Measurements from ENCODE around the gene ZNF385B.

ZNF385B gene

GRCh38 chr2:179602452-179602851 is 259.0 kb downstream of the ZNF385B start:
- Histone ChIP-seq H3K79me2 (ENCODE audit: low read length) (no peaks in the 10 kb centered on the region), H4K20me1 (ENCODE audit: insufficient read depth, low read length) (no peaks in the 10 kb centered on the region), H3K9me3 (ENCODE audit: insufficient read depth, low read length) (no peaks in the 10 kb centered on the region), H3K27me3 (ENCODE audit: low read depth, low read length) (no peaks in the 10 kb centered on the region), H3K4me2 (ENCODE audit: low read length) (no peak overlapping the region), H3K36me3 (replicated peaks; ENCODE audit: low read depth, low read length) (no peaks in the 10 kb centered on the region), H3K4me3 (ENCODE audit: low read length) (no peak overlapping the region), H2AFZ (ENCODE audit: low read depth, low read length) (no peak overlapping the region), H3K9ac (ENCODE audit: low read length) (no peak overlapping the region), H3K4me1 (ENCODE audit: low read length) (no peaks in the 10 kb centered on the region), H3K27ac (ENCODE audit: low read length) (no peak overlapping the region)
- no peak for TF ChIP-seq EZH2phosphoT487 (IDR thresholded peaks at IDR 0.05; ENCODE audit: low read depth)
- TF ChIP-seq CTCF (IDR thresholded peaks at IDR 0.05; ENCODE audit: low read depth, low read length) = no peak

DNA sequence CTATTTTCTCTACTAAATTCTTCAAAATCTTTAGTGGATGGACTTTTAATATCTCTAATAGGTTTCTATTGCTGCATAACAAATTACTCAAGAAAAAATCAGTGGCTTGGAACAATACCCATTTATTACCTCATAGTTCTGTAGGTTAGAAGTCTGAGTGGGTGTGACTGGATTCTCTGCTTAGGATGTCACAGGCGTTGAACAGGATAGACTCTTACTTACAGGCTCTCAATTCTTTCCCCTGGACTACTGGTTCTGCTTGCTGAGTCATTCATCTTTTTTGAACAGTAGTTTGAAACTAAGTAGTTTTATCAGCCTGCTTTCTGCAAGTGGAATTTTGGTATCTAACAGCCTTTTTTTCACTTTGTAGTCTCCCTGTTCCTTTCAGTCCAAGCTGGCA is 265.4 kb downstream of the ZNF385B start:
- Histone ChIP-seq H3K36me3 (replicated peaks; ENCODE audit: low read depth, low read length) (no peaks in the 10 kb centered on the region), H3K27me3 (ENCODE audit: low read depth, low read length) (no peaks in the 10 kb centered on the region), H3K4me3 (ENCODE audit: low read length) (no peak overlapping the region), H3K9me3 (ENCODE audit: insufficient read depth, low read length) (no peaks in the 10 kb centered on the region), H3K79me2 (ENCODE audit: low read length) (no peaks in the 10 kb centered on the region), H3K9ac (ENCODE audit: low read length) (no peak overlapping the region), H3K27ac (ENCODE audit: low read length) (no peak overlapping the region), H4K20me1 (ENCODE audit: insufficient read depth, low read length) (no peaks in the 10 kb centered on the region), H3K4me2 (ENCODE audit: low read length) (no peak overlapping the region), H2AFZ (ENCODE audit: low read depth, low read length) (no peak overlapping the region; the same call in 1 of the 2 replicates), H3K4me1 (ENCODE audit: low read length) (no peaks in the 10 kb centered on the region)
- TF ChIP-seq EZH2phosphoT487 (IDR thresholded peaks at IDR 0.05; ENCODE audit: low read depth) = no peak
- no peak for TF ChIP-seq CTCF (IDR thresholded peaks at IDR 0.05; ENCODE audit: low read depth, low read length)

DNA sequence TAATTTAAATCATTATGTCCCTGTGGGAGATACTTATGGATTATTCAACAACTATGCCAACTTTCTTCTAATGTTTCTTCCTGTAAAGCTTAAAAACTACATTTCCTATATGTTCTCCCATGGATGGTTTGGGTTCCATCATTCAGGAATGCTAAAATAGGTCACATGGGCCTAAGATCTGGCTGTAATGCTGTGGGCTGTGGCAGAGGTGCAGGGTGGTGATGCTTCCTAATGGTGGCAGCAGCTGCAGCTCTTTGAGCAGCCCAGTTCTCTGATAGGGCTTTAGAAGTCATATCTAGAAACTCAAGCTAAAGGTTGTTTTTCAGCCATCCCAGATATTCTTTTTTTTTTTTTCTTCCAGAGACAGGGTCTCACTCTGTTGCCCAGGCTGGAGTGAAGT is 266.1 kb downstream of the ZNF385B start:
- Histone ChIP-seq H3K9me3 (ENCODE audit: insufficient read depth, low read length) (no peaks in the 10 kb centered on the region), H4K20me1 (ENCODE audit: insufficient read depth, low read length) (no peaks in the 10 kb centered on the region), H3K4me1 (ENCODE audit: low read length) (no peaks in the 10 kb centered on the region), H2AFZ (ENCODE audit: low read depth, low read length) (no peak overlapping the region), H3K4me2 (ENCODE audit: low read length) (no peak overlapping the region), H3K27me3 (ENCODE audit: low read depth, low read length) (no peaks in the 10 kb centered on the region), H3K79me2 (ENCODE audit: low read length) (no peaks in the 10 kb centered on the region), H3K9ac (ENCODE audit: low read length) (no peak overlapping the region), H3K27ac (ENCODE audit: low read length) (no peak overlapping the region), H3K4me3 (ENCODE audit: low read length) (no peak overlapping the region), H3K36me3 (replicated peaks; ENCODE audit: low read depth, low read length) (no peaks in the 10 kb centered on the region)
- TF ChIP-seq EZH2phosphoT487 (IDR thresholded peaks at IDR 0.05; ENCODE audit: low read depth) = no peak
- TF ChIP-seq CTCF (IDR thresholded peaks at IDR 0.05; ENCODE audit: low read depth, low read length) = peak; percentile 51

DNA sequence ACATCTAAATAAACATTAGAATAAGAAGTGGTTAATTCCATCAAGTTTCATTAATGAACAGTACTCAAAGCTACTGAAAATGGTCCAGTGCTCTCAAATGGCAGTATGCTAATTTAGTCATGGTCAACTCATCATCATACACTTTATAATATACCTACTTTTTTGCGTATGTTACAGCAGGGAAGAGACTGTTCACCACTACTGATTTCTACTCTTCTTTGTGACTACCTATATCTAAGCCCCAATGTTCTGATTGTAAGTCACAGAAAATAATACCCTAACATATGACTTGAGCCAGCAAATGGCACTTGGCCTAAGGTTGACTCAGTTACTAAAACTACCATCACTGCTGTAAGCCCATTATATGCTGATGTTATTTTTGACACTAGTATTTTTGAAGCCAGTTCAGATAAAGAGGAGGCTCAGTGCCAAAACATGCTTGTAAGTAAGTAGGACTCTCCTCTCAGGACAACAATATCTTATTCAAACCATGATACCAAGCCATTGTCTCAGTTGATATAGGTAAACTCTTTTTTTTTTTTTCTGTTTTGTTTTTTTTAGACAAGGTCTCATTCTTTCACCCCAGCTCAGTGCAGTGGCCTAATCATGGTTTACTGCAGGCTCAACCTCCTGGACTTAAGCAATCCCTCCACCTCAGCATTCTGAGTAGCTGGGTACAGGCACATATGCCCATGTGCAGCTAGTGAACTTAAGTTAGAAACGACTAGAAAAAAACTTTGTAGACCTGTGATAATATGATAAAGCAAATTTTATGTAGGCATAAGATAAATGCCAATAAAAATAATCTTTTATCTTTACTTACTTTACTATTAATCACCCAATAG is 266.9 kb downstream of the ZNF385B start:
- H3K27me3 ChIP-seq (ENCODE audit: low read depth, low read length) = no peaks in the 10 kb centered on the region
- H3K27ac ChIP-seq (ENCODE audit: low read length) = no peak overlapping the region
- no peak overlapping the region for H3K4me2 ChIP-seq (ENCODE audit: low read length)
- no peaks in the 10 kb centered on the region for H4K20me1 ChIP-seq (ENCODE audit: insufficient read depth, low read length)
- no peak overlapping the region for H3K9ac ChIP-seq (ENCODE audit: low read length)
- no peak overlapping the region for H2AFZ ChIP-seq (ENCODE audit: low read depth, low read length)
- H3K79me2 ChIP-seq (ENCODE audit: low read length) = no peaks in the 10 kb centered on the region
- no peaks in the 10 kb centered on the region for H3K4me1 ChIP-seq (ENCODE audit: low read length)
- TF ChIP-seq EZH2phosphoT487 (IDR thresholded peaks at IDR 0.05; ENCODE audit: low read depth) (no peak), CTCF (IDR thresholded peaks at IDR 0.05; ENCODE audit: low read depth, low read length) (no peak)
- no peaks in the 10 kb centered on the region for H3K9me3 ChIP-seq (ENCODE audit: insufficient read depth, low read length)
- H3K4me3 ChIP-seq (ENCODE audit: low read length) = no peak overlapping the region
- no peaks in the 10 kb centered on the region for H3K36me3 ChIP-seq (replicated peaks; ENCODE audit: low read depth, low read length)
